Measurements from ENCODE around the gene CABP2. TPM values are rescaled to one million over a fixed set of nuclear protein-coding genes. Genes with fewer than 3 reads are reported as not detected.

CABP2 gene
- total RNA-seq = not detected in 2 replicates

DNA sequence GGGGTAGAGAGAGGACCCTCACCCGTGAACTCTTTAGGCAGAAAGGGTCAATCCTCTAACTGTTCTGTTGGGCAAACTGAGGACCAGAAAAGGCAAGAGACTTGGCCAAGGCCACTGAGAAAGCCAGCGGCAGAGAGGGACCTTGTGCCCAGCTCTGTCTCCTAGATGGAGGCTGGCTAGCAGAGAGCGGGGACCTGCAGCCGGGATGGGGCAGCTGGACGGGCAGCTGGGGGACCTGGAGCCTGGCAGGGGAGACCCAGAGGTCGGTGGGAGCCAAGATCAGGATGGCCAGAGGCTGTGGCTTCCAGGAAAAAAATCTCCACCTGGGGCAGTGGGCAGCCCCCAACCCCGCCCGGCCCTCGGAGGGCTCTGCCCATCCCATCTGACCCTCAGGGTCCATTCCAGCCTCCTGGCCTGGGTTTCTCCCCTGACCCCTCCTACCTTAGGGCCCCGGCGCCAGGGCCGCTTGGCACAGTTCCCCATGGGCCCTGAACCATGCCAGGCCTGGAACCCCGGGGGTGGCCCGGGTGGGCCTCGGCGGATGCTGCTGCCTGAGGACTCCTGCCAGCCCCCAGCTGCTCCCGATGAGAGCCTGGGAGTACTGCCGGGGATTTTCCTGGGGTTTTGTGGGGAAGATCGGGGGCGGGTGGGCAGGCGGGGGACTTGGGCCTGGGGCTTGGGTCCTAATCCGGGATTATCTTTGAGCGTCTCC is at the start of gene CABP2:
CABP2 (minus strand) TSS at position 603 of the 712 bp plus-strand sequence; CDS start at position 483, 120 bp downstream.

DNA sequence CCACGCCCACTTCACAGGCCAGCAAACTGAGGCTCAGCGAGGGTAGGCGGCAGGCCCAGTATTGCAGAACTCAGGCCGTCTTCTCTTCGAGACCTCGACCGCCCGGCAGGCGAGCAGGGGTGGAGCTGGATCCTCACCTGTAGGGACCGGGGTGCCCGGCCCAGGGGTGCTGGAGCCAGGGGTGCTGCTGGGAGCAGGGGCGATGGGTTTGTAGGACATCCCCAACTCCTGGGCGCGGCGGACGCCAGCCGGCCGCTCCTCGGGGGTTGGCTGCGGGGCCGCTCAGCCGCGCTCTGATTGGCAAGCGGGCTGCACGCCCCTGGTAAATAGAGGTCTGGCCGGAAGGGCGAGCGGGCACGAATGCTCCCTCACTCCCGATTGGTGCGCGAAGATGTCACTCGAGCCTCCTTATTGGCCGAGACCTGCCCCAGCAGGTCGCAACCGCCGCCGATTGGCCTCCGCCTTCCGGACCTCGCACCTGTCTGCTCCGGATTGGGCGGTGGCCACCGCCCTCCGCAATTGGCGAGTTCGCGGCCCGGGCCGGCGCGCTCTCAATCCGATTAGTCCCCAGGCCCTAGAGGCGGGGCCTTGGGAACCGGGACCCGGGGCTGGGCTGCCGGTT is 15.3 kb downstream of the CABP2 start, which contains the start of gene CDK2AP2:
CDK2AP2 (minus strand) TSS at position 299 of the 622 bp plus-strand sequence; CDS start at position 219, 80 bp downstream.

DNA sequence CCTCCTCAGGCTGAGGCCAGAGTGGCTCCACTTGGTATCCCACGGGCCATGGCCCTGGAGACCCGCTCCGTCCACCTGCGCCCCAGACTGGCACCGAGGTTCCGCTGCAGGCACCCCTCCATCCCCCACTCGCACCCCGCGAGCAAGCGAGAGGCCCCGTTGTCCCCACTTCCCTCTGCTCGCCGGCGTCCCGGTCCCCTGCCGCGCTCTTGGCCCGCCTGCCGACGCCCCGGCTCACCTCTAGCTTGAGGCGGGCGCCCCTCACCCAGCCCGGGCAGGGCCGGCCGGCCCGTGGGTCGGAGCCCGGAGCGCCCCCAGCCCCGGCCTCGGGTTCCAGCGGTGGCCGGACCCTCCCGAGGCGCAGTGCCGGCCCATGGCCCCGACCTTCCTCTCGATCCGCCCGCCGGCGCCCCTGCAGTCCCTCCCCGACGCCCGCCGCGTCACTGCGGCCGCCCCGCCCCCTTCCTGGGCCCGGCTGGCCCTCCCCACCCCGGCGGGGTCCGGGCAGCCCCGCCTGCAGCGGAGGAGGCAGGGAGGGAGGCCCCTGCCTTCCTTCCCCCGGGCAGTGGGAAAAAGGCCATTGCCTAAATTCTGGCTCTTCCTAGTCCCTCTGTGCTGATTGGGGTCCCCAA is 18.2 kb downstream of the CABP2 start, which contains the start of gene PITPNM1:
PITPNM1 (minus strand) TSS at position 414 of the 632 bp plus-strand sequence. CDS start 1,183 bp downstream, outside the sequence.

DNA sequence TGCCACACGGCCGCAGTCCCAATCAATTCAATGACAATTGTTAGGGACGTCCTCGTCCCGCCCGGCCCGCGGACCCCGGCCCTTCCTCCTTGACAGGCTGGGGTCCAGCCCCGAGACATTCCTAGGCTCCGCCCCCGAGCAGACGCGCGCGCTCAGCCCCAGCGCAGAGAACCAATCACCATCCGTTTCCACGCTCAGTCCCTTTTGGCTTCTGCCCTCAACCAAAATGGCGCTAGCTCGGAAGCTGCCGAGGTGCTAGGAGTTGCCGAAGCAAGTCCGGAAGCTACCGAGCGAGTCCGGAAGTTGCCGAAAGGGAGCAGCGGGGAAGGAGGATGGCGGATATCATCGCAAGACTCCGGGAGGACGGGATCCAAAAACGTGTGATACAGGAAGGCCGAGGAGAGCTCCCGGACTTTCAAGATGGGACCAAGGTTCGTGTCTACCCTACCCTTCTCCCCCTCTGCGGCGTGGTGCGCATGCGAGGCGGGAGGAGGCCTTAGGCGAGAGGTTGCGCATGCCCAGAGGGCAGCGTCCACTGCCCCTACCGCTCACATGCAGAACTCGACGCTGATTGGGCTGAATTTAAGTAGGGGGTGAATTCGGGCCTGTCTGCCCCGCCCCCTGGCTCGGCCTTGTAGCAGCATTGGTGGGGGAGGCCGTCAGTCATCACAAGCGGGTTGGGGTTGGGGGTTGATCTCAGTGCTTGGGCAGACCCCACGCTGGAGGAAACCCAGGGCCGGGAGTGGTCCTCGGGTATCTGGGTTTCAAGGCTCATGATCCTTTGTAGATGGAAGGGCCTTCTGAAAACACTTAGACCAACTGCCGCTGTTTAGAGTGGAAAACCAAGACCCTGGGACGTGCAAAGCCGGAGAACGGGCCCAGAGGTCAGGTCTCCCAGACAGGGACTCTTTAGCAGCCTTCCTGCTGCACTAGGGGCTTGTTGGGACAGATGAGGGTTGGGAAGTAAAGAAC is 40.1 kb downstream of the CABP2 start, which contains the start of gene AIP:
AIP (plus strand) TSS at position 200 of the 972 bp plus-strand sequence; CDS start at position 333, 133 bp downstream.

Other genes starting within 250 kb of the CABP2 start
- 23.8 and 26.1 TPM in 2 replicates for gene ANKRD13D, start 234.1 kb downstream of the CABP2 start, total RNA-seq
- 12.5 and 14.1 TPM in 2 replicates for gene SSH3, start 219.9 kb downstream of the CABP2 start, total RNA-seq
- gene POLD4, start 169.9 kb downstream of the CABP2 start, total RNA-seq = 80.7 and 97.1 TPM in 2 replicates
- 4.0 and 5.4 TPM in 2 replicates for gene CLCF1, start 149.8 kb downstream of the CABP2 start, total RNA-seq
- 8.6 and 9.6 TPM in 2 replicates for gene RAD9A, start 131.5 kb downstream of the CABP2 start, total RNA-seq
- gene PPP1CA, start 121.6 kb downstream of the CABP2 start, total RNA-seq = 202 and 225 TPM in 2 replicates
- not detected in 2 replicates for gene TBC1D10C, start 119.4 kb downstream of the CABP2 start, total RNA-seq
- gene CARNS1, start 107.8 kb downstream of the CABP2 start, total RNA-seq = not detected in 2 replicates
- 55.2 and 65.4 TPM in 2 replicates for gene RPS6KB2, start 95.0 kb downstream of the CABP2 start, total RNA-seq
- gene PTPRCAP, start 85.8 kb downstream of the CABP2 start, total RNA-seq = 0.45 TPM in 1 of 2 replicates, not detected in the other
- gene CORO1B, start 80.0 kb downstream of the CABP2 start, total RNA-seq = 75.3 and 84.4 TPM in 2 replicates
- gene GPR152, start 70.7 kb downstream of the CABP2 start, total RNA-seq = not detected in 2 replicates
- gene CABP4, start 68.1 kb downstream of the CABP2 start, total RNA-seq = not detected in 2 replicates
- gene TMEM134, start 54.2 kb downstream of the CABP2 start, total RNA-seq = 30.0 and 53.1 TPM in 2 replicates
- gene AIP, start 40.4 kb downstream of the CABP2 start, total RNA-seq = 57.7 and 69.6 TPM in 2 replicates
- 19.5 and 22.7 TPM in 2 replicates for gene PITPNM1, start 18.1 kb downstream of the CABP2 start, total RNA-seq
- gene CDK2AP2, start 15.3 kb downstream of the CABP2 start, total RNA-seq = 42.4 and 45.6 TPM in 2 replicates
- 1,003 and 1,137 TPM in 2 replicates for gene GSTP1, start 60.4 kb upstream of the CABP2 start, total RNA-seq
- gene NDUFV1, start 83.5 kb upstream of the CABP2 start, total RNA-seq = 230 and 237 TPM in 2 replicates
- 25.3 and 29.1 TPM in 2 replicates for gene NUDT8, start 106.5 kb upstream of the CABP2 start, total RNA-seq
- gene TBX10, start 116.3 kb upstream of the CABP2 start, total RNA-seq = not detected in 2 replicates
- gene ACY3, start 127.3 kb upstream of the CABP2 start, total RNA-seq = not detected in 2 replicates
- not detected in 2 replicates for gene ALDH3B2, start 151.2 kb upstream of the CABP2 start, total RNA-seq

Measured in bronchus fibroblast of lung (primary cell).